ENCODE measurements around the gene NSUN4. TPM values are rescaled to one million over a fixed set of nuclear protein-coding genes. Genes with fewer than 3 reads are reported as not detected.

The NSUN4 gene
- total and polyA plus RNA-seq, 9 of the 15 experiments (the other 6 are each of a cell fraction or from before 2014, with no cell fraction given) = 33.4 to 60.2 (median 46.3) TPM

- 0 out of 2 replicates have a peak, but pooled peaks have one; percentile 57 for TF ChIP-seq AFF4 (CRISPR knock-in tag; IDR thresholded peaks at IDR 0.05)
- TF ChIP-seq PBX2 (CRISPR knock-in tag; IDR thresholded peaks at IDR 0.05; ENCODE audit: low read depth) = peak; percentile 19; the same call in 1 of the 2 replicates
- TF ChIP-seq PBX2 (tag; conservative IDR thresholded peaks at IDR 0.05; ENCODE audit: low read depth) = no peak
- peak; percentile 75 for TF ChIP-seq POLR2G (IDR thresholded peaks at IDR 0.05; ENCODE audit: low read depth, low read length)
- peak; percentile 86; the same call in 1 of the 2 replicates for TF ChIP-seq KAT7 (CRISPR knock-in tag; IDR thresholded peaks at IDR 0.05; ENCODE audit: borderline replicate concordance)
- peak; percentile 54; the same call in 1 of the 2 replicates for TF ChIP-seq ETS1 (conservative IDR thresholded peaks at IDR 0.05; ENCODE audit: control insufficient read depth, low read depth, low read length)
- no peak for TF ChIP-seq BRCA1 (IDR thresholded peaks at IDR 0.05)
- TF ChIP-seq BRCA1 (CRISPR knock-in tag; IDR thresholded peaks at IDR 0.05) = peak; percentile 38; the same call in 1 of the 2 replicates
- peak; percentile 22; the same call in 1 of the 2 replicates for TF ChIP-seq ZSCAN32 (CRISPR knock-in tag; IDR thresholded peaks at IDR 0.05)
- peak; percentile 0 for TF ChIP-seq RBM22 (IDR thresholded peaks at IDR 0.05; ENCODE audit: low read depth, low read length, poor library complexity, severe bottlenecking)
- TF ChIP-seq STAG1 (CRISPR knock-in tag; IDR thresholded peaks at IDR 0.05; ENCODE audit: borderline replicate concordance) = peak; percentile 16
- TF ChIP-seq ZBTB1 (CRISPR knock-in tag; IDR thresholded peaks at IDR 0.05; ENCODE audit: borderline replicate concordance, low read depth) = peak; percentile 33; the same call in 1 of the 2 replicates
- TF ChIP-seq ZNF232 (CRISPR knock-in tag; IDR thresholded peaks at IDR 0.05) = peak; percentile 86; the same call in 1 of the 2 replicates
- peak in 1 of 2 experiments; percentile 11; a peak in 1 of 4 replicates for TF ChIP-seq MLLT1 (IDR thresholded peaks at IDR 0.05)
- no peak for TF ChIP-seq ZNF77 (CRISPR knock-in tag; IDR thresholded peaks at IDR 0.05)
- TF ChIP-seq TEAD1 (CRISPR knock-in tag; IDR thresholded peaks at IDR 0.05) = 0 out of 4 replicates have a peak, but pooled peaks of 1 of the 2 experiments have one; percentile 7
- peak; percentile 79; the same call in 1 of the 2 replicates for TF ChIP-seq ZC3H4 (CRISPR knock-in tag; IDR thresholded peaks at IDR 0.05; ENCODE audit: borderline replicate concordance)
- TF ChIP-seq MAZ (CRISPR knock-in tag; conservative IDR thresholded peaks at IDR 0.05 in 1 of 2, IDR thresholded peaks at IDR 0.05 in 1 of 2) = 0 out of 4 replicates have a peak, but pooled peaks of 1 of the 2 experiments have one; percentile 8
- no peak for TF ChIP-seq SREBF1 (IDR thresholded peaks at IDR 0.05; ENCODE audit: borderline replicate concordance, low read depth, low read length)
Observed at GRCh38 chr1:46302641-46303037, 38.0 kb upstream of the NSUN4 start (continued).
